D721Med (cell line): ENCODE measurements around the gene LDLRAD4.

ENCODE experiments used
- DNase-seq: peaks from one replicate; pipeline ENCODE4 v3.0.0; 2011; ENCODE audit warnings: low spot score; ENCODE audit not compliant: insufficient read length
- FAIRE-seq: peaks from 2 replicates; lab custom pipeline; 2011; peaks lifted over from hg19 to GRCh38; lab: Jason Lieb, UNC
- TF ChIP-seq, protein P1 (sequence below): IDR thresholded peaks from 2 replicates; pipeline ENCODE4 v1.5.1; 2012; ENCODE audit warnings: mild to moderate bottlenecking, control low read depth; ENCODE audit not compliant: insufficient read depth; ENCODE audit errors: missing control alignments

Gene LDLRAD4

GRCh38 chr18:13625843-13626543 lies 407.4 kb downstream of the LDLRAD4 start:
- TF ChIP-seq, protein P1, sequence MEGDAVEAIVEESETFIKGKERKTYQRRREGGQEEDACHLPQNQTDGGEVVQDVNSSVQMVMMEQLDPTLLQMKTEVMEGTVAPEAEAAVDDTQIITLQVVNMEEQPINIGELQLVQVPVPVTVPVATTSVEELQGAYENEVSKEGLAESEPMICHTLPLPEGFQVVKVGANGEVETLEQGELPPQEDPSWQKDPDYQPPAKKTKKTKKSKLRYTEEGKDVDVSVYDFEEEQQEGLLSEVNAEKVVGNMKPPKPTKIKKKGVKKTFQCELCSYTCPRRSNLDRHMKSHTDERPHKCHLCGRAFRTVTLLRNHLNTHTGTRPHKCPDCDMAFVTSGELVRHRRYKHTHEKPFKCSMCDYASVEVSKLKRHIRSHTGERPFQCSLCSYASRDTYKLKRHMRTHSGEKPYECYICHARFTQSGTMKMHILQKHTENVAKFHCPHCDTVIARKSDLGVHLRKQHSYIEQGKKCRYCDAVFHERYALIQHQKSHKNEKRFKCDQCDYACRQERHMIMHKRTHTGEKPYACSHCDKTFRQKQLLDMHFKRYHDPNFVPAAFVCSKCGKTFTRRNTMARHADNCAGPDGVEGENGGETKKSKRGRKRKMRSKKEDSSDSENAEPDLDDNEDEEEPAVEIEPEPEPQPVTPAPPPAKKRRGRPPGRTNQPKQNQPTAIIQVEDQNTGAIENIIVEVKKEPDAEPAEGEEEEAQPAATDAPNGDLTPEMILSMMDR: no peak
- FAIRE-seq: no peak
- no peak for DNase-seq

GRCh38 chr18:13626544-13626908 lies 408.0 kb downstream of the LDLRAD4 start:
- TF ChIP-seq, protein P1: no peak
- FAIRE-seq (no peak), DNase-seq (no peak)

DNA sequence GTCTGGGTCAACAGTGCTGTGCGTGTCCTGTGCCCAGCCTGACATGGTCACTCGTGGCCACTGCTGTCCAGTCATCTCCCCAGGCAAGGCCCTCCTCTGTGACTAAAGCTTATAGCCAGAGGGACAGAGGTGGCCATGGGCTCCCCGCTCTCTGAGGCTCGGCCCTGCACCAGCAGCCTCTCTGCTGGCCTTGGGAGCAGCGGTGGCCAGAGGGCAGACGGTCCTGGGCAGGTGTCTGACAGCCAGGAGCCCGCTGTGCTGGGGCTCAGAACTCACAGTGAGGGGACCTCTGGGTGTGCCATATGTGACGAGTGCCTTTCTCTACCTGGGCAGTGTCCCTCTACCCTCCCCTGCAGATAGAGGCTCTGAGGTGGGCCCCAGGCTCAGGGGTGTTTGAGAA lies 409.1 kb downstream of the LDLRAD4 start:
- TF ChIP-seq, protein P1: no peak
- FAIRE-seq (no peak), DNase-seq (no peak)

DNA sequence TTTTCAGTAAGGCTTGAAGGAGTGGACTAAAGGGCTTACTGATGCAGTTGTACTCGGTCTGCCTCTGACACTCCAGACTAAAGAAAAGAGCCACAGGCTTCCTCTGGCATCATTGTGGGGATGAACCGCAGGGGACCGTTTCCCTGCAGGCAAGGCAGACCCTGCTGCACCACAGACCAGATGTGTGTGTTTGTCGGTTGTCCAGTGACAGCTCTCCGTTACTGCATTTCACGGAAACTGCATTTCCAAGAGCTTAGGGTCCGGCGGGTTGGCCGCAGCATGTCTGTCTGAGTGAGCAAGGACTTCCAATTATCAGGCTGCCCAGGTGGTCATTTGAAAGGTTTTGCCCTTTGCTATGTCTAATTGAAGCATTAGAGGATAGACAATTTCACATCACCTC lies 409.7 kb downstream of the LDLRAD4 start:
- no peak for FAIRE-seq
- TF ChIP-seq, protein P1: no peak
- DNase-seq: no peak

DNA sequence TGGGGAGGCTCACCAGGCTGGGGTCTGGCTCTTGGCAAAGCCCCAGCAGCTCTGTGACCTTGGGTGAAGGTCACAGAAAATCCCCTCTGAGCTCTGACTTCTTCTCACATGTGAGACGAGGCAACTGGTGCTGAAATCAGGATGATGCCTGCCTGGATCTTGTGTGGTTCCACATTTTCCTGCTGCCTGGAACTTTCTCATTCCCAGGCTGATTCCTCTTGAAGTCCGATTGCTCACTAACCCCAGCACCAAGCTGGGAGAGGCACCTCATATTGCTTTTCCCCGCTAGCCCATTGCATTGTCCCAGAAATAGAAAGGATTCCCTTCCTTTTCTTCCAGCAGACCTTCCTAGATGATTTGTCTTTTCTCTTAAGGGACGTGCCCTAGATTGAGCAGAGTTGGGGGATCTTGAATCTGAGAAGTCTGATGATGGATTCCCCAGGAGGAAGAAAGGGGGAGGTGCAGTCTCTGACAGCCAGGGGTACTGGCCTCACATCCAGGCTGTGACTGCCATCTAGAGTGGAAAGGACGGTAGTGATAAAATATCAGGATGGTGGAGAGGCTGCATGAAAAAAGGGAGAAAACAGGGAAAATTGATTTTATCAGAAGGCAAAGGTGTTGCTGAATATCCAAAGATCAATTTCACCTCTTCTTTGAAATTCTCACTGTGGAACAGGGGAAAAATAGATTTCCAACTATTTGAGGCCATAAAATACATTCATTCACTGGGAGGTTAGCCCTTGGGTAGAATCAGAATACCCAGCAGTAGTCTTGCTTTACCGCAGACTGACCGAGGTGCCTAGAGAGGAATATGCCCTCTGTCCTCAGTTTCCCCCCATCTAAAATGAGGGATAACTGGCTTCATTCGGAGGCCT lies 411.5 kb downstream of the LDLRAD4 start:
- TF ChIP-seq, protein P1: peak; percentile 66
- peak; percentile 88 for FAIRE-seq
- DNase-seq: peak; percentile 68

DNA sequence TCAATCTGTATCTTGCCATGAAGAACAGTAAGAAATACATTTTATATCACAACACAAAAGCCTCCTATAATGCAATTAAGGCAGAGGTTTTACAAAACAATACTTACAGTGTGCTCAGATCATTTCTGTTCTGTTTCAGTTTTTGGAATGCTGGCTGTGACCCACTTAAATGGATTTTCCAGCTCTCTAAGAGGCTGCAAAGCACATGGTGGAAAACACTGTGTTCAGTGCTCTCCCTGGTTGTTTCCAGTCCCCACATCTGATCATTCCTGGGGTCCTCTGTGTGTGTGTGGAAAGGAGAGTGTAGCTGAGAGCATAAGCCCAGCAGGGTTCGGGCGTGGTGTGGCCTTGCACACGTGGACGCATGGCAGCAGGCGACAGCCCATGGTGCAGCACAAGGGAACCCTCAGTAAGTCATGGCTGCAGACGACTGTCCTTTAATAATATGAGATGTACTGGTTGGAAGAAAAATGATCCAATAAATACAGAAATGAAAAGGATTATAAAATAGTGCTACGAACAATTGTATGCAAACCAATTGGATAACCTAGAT lies 412.2 kb downstream of the LDLRAD4 start:
- TF ChIP-seq, protein P1: no peak
- no peak for FAIRE-seq
- DNase-seq: no peak
